HepG2 (cell line): ENCODE results near the gene RTP5. TPM values are rescaled to one million over a fixed set of nuclear protein-coding genes. Genes with fewer than 3 reads are reported as not detected.

ENCODE experiments used
- AGO1 ChIP-seq: fragments of 200-400 bp; formaldehyde crosslinking; IDR thresholded peaks from 2 replicates; pipeline ENCODE4 v1.6.1; 2017; ENCODE audit warnings: mild to moderate bottlenecking, low read depth, low read length, moderate library complexity; ENCODE audit not compliant: poor library complexity, severe bottlenecking
- BRD4 ChIP-seq: sonication (generic); formaldehyde crosslinking; IDR thresholded peaks from 2 replicates; pipeline ENCODE4 v1.4.0; 2020; ENCODE audit warnings: missing genetic modification reagents
- DRAP1 ChIP-seq: IDR thresholded peaks from 2 replicates; pipeline ENCODE4 v1.6.1; 2016; ENCODE audit warnings: missing genetic modification reagents, missing compliant biosample characterization
- FOXA3 ChIP-seq: IDR thresholded peaks from 2 replicates; pipeline ENCODE4 v1.6.1; 2016; ENCODE audit warnings: missing genetic modification reagents, missing compliant biosample characterization
- MEIS2 ChIP-seq: sonication (generic); formaldehyde crosslinking; IDR thresholded peaks from 2 replicates; pipeline ENCODE4 v1.9.0; 2021; ENCODE audit warnings: mild to moderate bottlenecking, missing genetic modification reagents
- MZF1 ChIP-seq: sonication (generic); formaldehyde crosslinking; IDR thresholded peaks from 2 replicates; pipeline ENCODE4 v1.8.1; 2023; ENCODE audit warnings: mild to moderate bottlenecking, missing genetic modification reagents, borderline replicate concordance
- PBX2 ChIP-seq: IDR thresholded peaks from 2 replicates; pipeline ENCODE4 v1.6.1; 2016; ENCODE audit warnings: control low read depth
- PHB2 ChIP-seq: fragments of 450-650 bp; IDR thresholded peaks from 2 replicates; pipeline ENCODE4 v1.6.1; 2018; ENCODE audit not compliant: partially characterized antibody
- SMAD3 ChIP-seq: sonication (generic); formaldehyde crosslinking; IDR thresholded peaks from 2 replicates; pipeline ENCODE4 v1.4.0; 2020; ENCODE audit warnings: missing genetic modification reagents
- SPEN ChIP-seq: sonication (generic); formaldehyde crosslinking; IDR thresholded peaks from 2 replicates; pipeline ENCODE4 v1.5.1; 2020; ENCODE audit warnings: low read depth, mild to moderate bottlenecking, missing genetic modification reagents
- TBX2 ChIP-seq: sonication (generic); formaldehyde crosslinking; IDR thresholded peaks from 2 replicates; pipeline ENCODE4 v1.5.0; 2020; ENCODE audit warnings: missing genetic modification reagents, mild to moderate bottlenecking, borderline replicate concordance
- TMF1 ChIP-seq: sonication (generic); formaldehyde crosslinking; IDR thresholded peaks from 2 replicates; pipeline ENCODE4 v1.8.1; 2022; ENCODE audit warnings: low read depth, missing genetic modification reagents
- TOPORS ChIP-seq: sonication (generic); formaldehyde crosslinking; IDR thresholded peaks from 2 replicates; pipeline ENCODE4 v1.8.0; 2023; ENCODE audit warnings: mild to moderate bottlenecking, missing genetic modification reagents
- ZMAT5 ChIP-seq: sonication (generic); formaldehyde crosslinking; IDR thresholded peaks from 2 replicates; pipeline ENCODE4 v1.5.0; 2020; ENCODE audit warnings: mild to moderate bottlenecking, low read depth, missing genetic modification reagents, borderline replicate concordance
- ZNF121 ChIP-seq: sonication (generic); formaldehyde crosslinking; IDR thresholded peaks from 2 replicates; pipeline ENCODE4 v1.5.0; 2020; ENCODE audit warnings: mild to moderate bottlenecking, missing genetic modification reagents
- ZNF326 ChIP-seq: sonication (generic); formaldehyde crosslinking; IDR thresholded peaks from 2 replicates; pipeline ENCODE4 v1.4.0; 2020; ENCODE audit warnings: missing genetic modification reagents, borderline replicate concordance
- ZNF598 ChIP-seq: sonication (generic); formaldehyde crosslinking; IDR thresholded peaks from 2 replicates; pipeline ENCODE4 v1.5.1; 2020; ENCODE audit warnings: mild to moderate bottlenecking, missing genetic modification reagents, borderline replicate concordance
- ZNF678 ChIP-seq: sonication (generic); formaldehyde crosslinking; IDR thresholded peaks from 2 replicates; pipeline ENCODE4 v1.4.0; 2020; ENCODE audit warnings: mild to moderate bottlenecking, missing genetic modification reagents
- ZNF704 ChIP-seq: sonication (generic); formaldehyde crosslinking; IDR thresholded peaks from 2 replicates; pipeline ENCODE4 v1.8.1; 2023; ENCODE audit warnings: mild to moderate bottlenecking, inconsistent platforms, moderate library complexity, missing genetic modification reagents, borderline replicate concordance
- ZNF790 ChIP-seq: sonication (generic); formaldehyde crosslinking; IDR thresholded peaks from 2 replicates; pipeline ENCODE4 v1.8.0; 2022; ENCODE audit warnings: missing genetic modification reagents, mild to moderate bottlenecking, borderline replicate concordance
- polyA plus RNA-seq, 8 experiments: library from polyadenylated mRNA; depleted of rRNA in 3 of 8; stranded (reverse) in 7 of 8; unstranded in 1 of 8; fragments of >200 nt; fragmentation: Illumina TruSeq in 4 of 8; extraction: Trizol in 4 of 8; gene quantifications; 2 replicates each; pipeline versions ENCODE4 v1.2.1 to v1.2.3, GENCODE V29; 2011 to 2016; ENCODE audit warnings: low read depth in 4 of 8, missing spikeins in 1 of 8, mixed read lengths in 1 of 8; ENCODE audit not compliant: insufficient read depth in 1 of 8
- total RNA-seq, 5 experiments: library from RNA; depleted of rRNA; stranded (reverse); fragments of >200 nt; fragmentation: Illumina TruSeq; extraction: Trizol; gene quantifications; 2 replicates each; pipeline ENCODE4 v1.2.3, GENCODE V29; 2016; ENCODE audit warnings: low read depth in 1 of 5
- TF ChIP-seq, protein P1 (sequence below): sonication (generic); formaldehyde crosslinking; IDR thresholded peaks from 2 replicates; pipeline ENCODE4 v1.4.0; 2020; ENCODE audit warnings: mild to moderate bottlenecking, missing genetic modification reagents
- TF ChIP-seq, protein P2 (sequence below): sonication (generic); formaldehyde crosslinking; IDR thresholded peaks from 2 replicates; pipeline ENCODE4 v1.5.0; 2020; ENCODE audit warnings: missing genetic modification reagents
- TF ChIP-seq, protein P3 (sequence below): sonication (generic); formaldehyde crosslinking; IDR thresholded peaks from 2 replicates; pipeline ENCODE4 v1.5.0; 2020; ENCODE audit warnings: missing genetic modification reagents, mild to moderate bottlenecking, borderline replicate concordance

Gene RTP5
- total and polyA plus RNA-seq, 2 of the 13 experiments (the other 11 are each of a cell fraction or from before 2014, with no cell fraction given): not detected

- TF ChIP-seq ZMAT5 (CRISPR knock-in tag) (no peak), BRD4 (CRISPR knock-in tag) (no peak), ZNF704 (CRISPR knock-in tag) (no peak), TMF1 (CRISPR knock-in tag) (no peak), DRAP1 (CRISPR knock-in tag) (no peak), TOPORS (no peak), PHB2 (no peak), SPEN (no peak), ZNF678 (CRISPR knock-in tag) (no peak), ZNF790 (CRISPR knock-in tag) (no peak), AGO1 (no peak), MEIS2 (no peak), FOXA3 (CRISPR knock-in tag) (no peak), ZNF326 (CRISPR knock-in tag) (no peak), PBX2 (no peak), MZF1 (CRISPR knock-in tag) (no peak), ZNF121 (CRISPR knock-in tag) (no peak), ZNF598 (CRISPR knock-in tag) (no peak), SMAD3 (CRISPR knock-in tag) (no peak), TBX2 (no peak; the same call in 1 of the 2 replicates)
- TF ChIP-seq, protein P1, sequence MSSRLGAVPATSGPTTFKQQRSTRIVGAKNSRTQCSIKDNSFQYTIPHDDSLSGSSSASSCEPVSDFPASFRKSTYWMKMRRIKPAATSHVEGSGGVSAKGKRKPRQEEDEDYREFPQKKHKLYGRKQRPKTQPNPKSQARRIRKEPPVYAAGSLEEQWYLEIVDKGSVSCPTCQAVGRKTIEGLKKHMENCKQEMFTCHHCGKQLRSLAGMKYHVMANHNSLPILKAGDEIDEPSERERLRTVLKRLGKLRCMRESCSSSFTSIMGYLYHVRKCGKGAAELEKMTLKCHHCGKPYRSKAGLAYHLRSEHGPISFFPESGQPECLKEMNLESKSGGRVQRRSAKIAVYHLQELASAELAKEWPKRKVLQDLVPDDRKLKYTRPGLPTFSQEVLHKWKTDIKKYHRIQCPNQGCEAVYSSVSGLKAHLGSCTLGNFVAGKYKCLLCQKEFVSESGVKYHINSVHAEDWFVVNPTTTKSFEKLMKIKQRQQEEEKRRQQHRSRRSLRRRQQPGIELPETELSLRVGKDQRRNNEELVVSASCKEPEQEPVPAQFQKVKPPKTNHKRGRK: no peak
- TF ChIP-seq, protein P2, sequence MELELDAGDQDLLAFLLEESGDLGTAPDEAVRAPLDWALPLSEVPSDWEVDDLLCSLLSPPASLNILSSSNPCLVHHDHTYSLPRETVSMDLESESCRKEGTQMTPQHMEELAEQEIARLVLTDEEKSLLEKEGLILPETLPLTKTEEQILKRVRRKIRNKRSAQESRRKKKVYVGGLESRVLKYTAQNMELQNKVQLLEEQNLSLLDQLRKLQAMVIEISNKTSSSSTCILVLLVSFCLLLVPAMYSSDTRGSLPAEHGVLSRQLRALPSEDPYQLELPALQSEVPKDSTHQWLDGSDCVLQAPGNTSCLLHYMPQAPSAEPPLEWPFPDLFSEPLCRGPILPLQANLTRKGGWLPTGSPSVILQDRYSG (CRISPR knock-in tag): no peak
- TF ChIP-seq, protein P3, sequence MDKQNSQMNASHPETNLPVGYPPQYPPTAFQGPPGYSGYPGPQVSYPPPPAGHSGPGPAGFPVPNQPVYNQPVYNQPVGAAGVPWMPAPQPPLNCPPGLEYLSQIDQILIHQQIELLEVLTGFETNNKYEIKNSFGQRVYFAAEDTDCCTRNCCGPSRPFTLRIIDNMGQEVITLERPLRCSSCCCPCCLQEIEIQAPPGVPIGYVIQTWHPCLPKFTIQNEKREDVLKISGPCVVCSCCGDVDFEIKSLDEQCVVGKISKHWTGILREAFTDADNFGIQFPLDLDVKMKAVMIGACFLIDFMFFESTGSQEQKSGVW (CRISPR knock-in tag): no peak
Observed at GRCh38 chr2:241882091-241882625, 12.6 kb downstream of the RTP5 start (continued).
